ENCODE measurements around the gene SNRPA. TPM values are rescaled to one million over a fixed set of nuclear protein-coding genes. Genes with fewer than 3 reads are reported as not detected.

Gene SNRPA
- total and polyA plus RNA-seq, 2 of the 4 experiments (the other 2 are of a cell fraction): 30.3 to 81.3 TPM

GRCh38 chr19:40736661-40737060 is 14.3 kb upstream of the SNRPA start:
- Histone ChIP-seq H3K27me3 (ENCODE audit: control insufficient read depth, insufficient read depth, low read length) (no peaks in the 10 kb centered on the region), H3K14ac (replicated peaks; ENCODE audit: low read depth, low read length) (no peak overlapping the region), H3K36me3 (ENCODE audit: control insufficient read depth, insufficient read depth, low read length) (peaks cover 53% of the 10 kb centered on the region), H3K27ac (ENCODE audit: insufficient read depth, low read length) (no peak overlapping the region), H2AK5ac (ENCODE audit: low read depth, low read length) (no peak overlapping the region), H4K91ac (ENCODE audit: insufficient read depth, low read depth, low read length) (no peak overlapping the region), H2BK5ac (ENCODE audit: low read depth, low read length, poor library complexity, severe bottlenecking) (no peak overlapping the region), H3K4me2 (ENCODE audit: low read depth, low read length) (no peak overlapping the region), H3K18ac (ENCODE audit: low read depth, low read length) (no peak overlapping the region), H2BK20ac (ENCODE audit: low read depth, low read length) (no peak overlapping the region), H2BK15ac (ENCODE audit: low read depth, low read length) (no peak overlapping the region), H3K79me1 (ENCODE audit: low read depth in 1 of 2, low read length in 2 of 2) (no peaks in the 10 kb centered on the region; a peak in 1 of 4 replicates), H4K20me1 (ENCODE audit: insufficient read depth, low read length) (no peaks in the 10 kb centered on the region), H2AFZ (replicated peaks; ENCODE audit: low read length, poor library complexity) (no peak overlapping the region), H3K23ac (ENCODE audit: low read depth, low read length) (no peak overlapping the region), H3K9ac (ENCODE audit: low read depth, low read length) (no peak overlapping the region), H2BK120ac (ENCODE audit: low read depth, low read length) (no peak overlapping the region), H3K9me3 (ENCODE audit: control insufficient read depth, insufficient read depth, low read length) (no peaks in the 10 kb centered on the region), H4K8ac (ENCODE audit: low read depth in 2 of 2, low read length in 2 of 2) (no peak overlapping the region), H4K5ac (ENCODE audit: low read depth, low read length) (no peak overlapping the region), H3K4me3 (ENCODE audit: insufficient read depth, low read depth, low read length) (no peak overlapping the region), H2AK9ac (replicated peaks; ENCODE audit: low read depth, low read length, poor library complexity) (no peak overlapping the region), H3K9me1 (ENCODE audit: insufficient read depth, low read length) (no peaks in the 10 kb centered on the region), H3K56ac (ENCODE audit: extremely low read depth, insufficient read depth, low read length) (no peak overlapping the region), H3K4me1 (ENCODE audit: control insufficient read depth, insufficient read depth, low read length) (no peaks in the 10 kb centered on the region), H3K4ac (ENCODE audit: low read depth, low read length) (no peak overlapping the region)
- in situ Hi-C loops (cut with MboI; ENCODE audit: low sequenced_read_pairs): no loop called here
- no CpG with 5 or more reads among the region's 9 CpGs for whole genome bisulfite sequencing, 2 experiments (ENCODE audit: extremely low coverage in 2 of 2, insufficient read length in 1 of 2)
- DNase-seq (no peak), ATAC-seq (ENCODE audit: low read depth) (no peak)
- BruUV-seq (replicated peaks): no TSS peak
- dilution Hi-C loops (cut with HindIII; ENCODE audit: low sequenced_read_pairs, unreplicated experiment): no loop called here
- intact Hi-C loops (cut with micrococcal nuclease): no loop called here
- ChIA-PET POLR2A (ENCODE audit: unreplicated experiment) (no interaction called here), CTCF (no interaction called here)
- TF ChIP-seq, protein P1, sequence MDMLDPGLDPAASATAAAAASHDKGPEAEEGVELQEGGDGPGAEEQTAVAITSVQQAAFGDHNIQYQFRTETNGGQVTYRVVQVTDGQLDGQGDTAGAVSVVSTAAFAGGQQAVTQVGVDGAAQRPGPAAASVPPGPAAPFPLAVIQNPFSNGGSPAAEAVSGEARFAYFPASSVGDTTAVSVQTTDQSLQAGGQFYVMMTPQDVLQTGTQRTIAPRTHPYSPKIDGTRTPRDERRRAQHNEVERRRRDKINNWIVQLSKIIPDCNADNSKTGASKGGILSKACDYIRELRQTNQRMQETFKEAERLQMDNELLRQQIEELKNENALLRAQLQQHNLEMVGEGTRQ (IDR thresholded peaks at IDR 0.05; ENCODE audit: low read depth, low read length): no peak
